IPS DF 4.7 (cell line): ENCODE measurements around the gene ARHGAP26.

Experiments
- DNase-seq: peaks from one replicate; pipeline ENCODE4 v3.0.0-alpha.2; 2013; ENCODE audit warnings: low spot score; ENCODE audit errors: extremely low read depth

Gene ARHGAP26

DNA sequence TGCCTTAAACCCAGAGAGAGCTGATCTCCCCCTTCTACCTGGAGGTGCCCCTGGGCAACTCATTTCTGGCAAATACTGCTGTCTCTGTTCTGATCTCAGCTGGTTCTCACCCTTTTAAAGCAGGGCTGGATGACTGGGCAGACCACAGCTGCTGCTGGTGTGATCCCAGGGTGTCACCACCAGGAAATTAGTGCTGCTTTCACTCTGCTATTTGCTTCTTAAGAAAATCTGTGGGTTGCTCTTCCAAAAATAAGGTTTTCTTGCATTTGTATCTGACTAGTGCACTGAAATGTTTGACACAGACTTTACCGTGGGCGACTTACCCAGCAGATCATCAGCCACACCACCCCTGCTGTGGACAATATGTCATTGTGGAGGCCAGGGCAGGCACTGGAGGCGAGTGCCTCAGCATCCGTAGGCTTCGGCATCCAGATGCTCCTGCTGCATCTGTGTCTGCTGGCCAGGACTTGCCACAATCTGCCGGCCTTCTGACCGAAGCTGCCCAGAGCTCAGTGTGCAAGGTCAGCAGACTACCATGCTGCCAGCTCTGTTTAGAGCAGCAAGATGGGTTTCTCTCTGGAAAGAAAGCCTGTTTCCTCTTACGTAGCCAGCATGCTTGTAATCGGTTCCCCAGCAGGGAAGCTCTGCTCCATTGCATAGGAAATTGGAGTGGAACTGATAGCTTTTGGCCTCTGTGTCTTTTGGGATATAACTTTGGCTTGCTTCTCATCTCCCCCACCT, 13.6 kb downstream of the ARHGAP26 start:
- no peak for DNase-seq

DNA sequence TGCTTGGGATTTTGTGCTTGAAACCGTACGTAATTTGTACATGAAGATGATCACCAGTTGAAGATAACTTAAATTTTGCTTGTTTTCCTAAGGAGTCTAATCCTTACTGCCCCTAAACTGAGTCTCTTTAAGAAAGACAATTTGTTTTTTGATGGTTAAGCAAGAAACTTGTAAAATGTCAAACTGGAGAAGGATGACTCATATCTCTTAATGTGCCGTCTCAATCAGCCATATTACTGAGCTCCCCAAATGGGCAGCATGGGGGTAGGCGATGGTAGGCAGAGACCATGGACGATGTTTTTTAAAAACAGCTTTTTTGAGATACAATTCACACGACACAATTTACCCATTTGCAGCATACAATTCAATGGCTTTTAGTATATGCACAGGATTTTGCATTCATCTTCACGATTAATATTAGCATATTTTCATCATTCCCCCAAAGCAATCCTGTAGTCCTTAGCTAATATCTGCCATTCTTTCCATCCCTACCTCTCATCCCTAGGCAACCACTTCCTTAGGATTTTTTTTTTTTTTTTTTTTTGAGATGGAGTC, 14.3 kb downstream of the ARHGAP26 start:
- no peak for DNase-seq

DNA sequence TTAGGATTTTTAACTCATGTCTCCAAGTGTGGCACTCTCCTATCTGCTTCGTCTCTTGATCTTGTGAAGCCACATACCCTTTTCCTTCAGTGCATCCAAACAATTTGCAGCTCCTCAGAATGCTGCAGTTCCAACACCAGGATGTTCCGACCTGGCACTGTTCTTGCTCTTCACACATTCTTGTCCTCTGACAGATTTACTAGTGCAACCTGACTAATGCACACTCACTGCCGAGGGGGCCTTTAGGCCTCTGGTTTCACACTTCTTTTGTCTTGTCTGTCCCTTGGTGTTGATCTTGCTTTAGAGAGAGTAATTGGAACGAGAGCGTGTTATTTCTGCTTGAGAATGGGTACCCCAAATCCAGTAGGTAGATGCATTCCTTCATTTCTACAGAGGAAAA, 15.0 kb downstream of the ARHGAP26 start:
- no peak for DNase-seq

DNA sequence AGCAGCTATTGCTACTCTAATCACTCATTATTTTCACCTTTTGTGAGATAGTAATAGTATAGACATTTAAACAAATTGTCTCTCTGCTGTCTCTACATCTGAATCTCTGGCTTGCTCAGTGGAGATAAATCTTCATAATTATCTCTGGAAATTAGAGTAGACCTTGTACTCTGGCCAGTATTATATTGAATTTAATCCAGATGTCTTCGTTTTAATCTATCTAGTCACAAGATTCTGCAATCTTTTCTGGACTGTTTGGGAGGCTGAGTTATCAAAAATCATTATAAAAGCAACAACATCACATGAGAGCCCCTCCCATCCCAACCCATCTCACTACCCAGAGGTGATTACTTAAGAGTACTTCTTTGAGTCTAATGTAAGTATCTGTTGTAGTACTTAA, 19.0 kb downstream of the ARHGAP26 start:
- no peak for DNase-seq

DNA sequence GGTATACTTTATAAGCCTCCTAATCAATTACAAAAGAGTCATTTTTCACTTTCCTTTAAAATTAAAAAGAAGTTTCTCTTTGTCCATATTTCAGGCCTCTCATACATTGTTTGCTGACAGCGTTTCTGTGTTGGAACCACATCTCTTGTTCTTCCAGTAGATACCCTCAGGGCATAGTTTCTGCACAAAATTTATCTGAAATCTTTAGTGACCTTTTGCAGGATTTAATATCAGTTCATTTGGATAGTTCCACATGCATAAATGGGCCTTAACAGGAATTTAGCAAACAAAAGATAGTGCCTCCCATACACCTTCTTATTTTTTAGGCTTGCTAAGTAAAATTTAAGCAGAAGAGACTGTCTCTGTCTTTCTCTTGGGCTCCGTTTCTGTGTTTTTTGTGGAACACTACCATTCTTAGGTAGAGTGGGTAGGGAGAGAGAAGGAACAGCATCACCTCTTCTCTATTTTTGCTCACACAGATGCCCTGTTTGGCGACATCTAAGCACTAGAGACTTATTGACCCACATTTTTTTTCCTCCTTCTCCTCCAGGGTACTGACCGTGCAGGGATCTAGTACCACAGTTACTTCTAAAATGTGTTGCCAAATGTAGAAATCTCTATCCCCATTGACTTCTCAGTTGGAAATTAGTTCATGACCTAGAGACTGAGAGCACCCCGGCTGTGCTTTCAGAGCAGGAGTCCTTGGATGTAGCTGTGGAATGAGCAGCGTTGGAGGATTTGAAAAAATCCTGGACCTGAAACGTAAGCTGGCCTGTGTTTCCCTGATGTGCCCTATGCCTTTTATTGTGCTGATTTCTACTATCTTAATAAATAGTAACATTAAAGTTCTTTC, 22.1 kb downstream of the ARHGAP26 start:
- DNase-seq: no peak

DNA sequence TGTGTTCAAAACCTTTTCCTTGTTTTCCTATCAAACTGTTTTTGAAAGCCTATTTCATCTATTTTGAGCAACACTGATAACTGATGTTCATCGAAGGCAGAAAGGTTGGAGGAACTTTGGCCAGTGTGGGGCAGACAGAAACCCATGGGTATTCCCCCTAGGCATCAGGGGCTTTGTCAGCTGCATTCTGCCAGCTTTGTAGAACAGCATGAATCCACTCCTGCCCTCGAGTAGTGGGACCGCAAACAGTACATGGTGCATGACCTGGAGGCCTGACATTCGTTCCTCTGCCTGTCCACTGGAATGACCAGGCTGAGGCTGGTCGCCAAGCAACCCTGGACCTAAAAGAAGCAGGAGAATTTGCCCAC, 22.7 kb downstream of the ARHGAP26 start:
- DNase-seq: no peak

DNA sequence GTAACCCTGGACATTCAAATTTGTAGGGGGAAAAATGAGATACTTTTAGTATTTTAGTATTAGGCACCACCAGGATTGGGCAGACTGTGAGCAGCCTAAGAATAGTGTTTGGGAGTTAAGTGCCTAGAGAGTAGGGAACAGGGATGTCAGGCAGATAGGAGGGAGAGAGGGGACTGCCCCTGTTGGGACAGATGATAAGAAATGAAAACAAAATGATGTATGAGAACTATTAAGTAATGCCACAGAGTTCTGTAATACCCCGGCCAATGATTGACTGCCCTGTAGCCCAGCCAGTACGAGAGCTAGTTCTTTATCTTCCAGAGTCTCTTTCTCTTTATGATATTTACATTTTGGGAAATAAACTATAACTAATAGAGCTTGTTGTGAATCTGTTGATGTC, 24.4 kb downstream of the ARHGAP26 start:
- DNase-seq: no peak

DNA sequence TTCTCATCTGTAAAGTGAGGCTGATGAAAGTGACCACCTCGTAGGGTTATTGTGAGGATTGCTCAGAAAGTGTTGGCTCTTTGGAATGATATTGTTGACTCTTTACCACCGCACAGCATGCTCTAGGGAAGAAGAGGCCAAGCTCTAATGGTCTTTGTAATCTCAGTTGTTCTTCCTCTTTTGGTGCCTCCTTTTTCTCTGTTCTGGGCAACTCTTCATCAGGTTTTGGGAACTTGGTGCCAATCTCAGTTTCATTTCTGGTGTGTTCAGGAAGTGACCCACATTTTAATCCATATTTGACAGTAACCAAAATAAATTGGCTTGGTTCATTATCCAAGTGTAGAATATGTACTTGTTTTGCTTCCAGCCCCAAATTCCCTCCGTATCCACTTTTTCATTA, 25.1 kb downstream of the ARHGAP26 start:
- DNase-seq: no peak

DNA sequence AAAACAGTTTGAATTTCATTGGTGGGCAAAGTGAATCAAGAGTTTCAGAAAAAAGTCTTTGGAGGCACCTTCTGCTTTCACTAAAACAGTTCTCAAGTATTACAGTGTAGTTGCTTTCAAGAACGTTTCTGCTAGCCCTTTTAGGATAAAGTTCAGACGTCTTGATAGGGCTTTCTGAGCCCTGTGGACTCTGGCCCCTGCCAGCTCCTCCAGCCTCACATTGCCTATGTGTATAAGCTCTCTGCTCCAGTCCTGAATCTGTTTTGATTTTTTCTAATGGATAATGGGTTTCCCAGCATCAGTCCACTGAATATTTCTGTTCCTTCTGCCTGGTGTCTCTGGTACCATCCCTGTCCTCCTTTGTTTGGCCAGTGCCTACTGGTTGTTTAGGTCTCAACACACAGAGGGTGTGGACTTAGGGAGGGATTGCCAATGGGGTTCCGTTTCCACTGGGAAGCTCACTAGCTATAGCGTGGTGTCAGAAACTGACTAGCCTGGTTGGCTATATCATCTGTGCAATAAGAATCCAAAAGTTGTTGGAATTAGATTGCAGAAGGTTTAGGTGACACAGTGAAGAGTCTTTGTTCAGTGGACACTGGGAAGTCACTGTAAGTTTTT, 26.4 kb downstream of the ARHGAP26 start:
- DNase-seq: no peak

DNA sequence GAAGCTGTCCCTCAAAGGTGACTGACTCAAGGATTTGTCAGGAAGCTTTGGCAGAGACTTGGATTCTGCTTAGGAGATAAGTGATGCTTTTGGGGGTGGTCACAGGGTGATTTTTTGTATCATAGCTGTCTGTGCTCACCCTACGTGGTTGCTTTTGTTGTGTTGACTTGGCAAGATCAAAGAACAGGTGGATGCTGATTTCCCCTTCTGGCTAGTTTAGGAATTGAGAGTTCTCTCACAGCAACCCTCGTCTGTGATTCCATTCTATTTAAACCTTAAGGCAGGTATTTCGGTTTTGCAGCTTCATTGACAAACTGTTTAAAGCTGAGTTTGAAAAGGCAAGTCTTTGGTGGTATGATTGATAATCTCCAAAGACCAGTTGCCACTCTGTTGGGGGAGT, 27.2 kb downstream of the ARHGAP26 start:
- DNase-seq: no peak

DNA sequence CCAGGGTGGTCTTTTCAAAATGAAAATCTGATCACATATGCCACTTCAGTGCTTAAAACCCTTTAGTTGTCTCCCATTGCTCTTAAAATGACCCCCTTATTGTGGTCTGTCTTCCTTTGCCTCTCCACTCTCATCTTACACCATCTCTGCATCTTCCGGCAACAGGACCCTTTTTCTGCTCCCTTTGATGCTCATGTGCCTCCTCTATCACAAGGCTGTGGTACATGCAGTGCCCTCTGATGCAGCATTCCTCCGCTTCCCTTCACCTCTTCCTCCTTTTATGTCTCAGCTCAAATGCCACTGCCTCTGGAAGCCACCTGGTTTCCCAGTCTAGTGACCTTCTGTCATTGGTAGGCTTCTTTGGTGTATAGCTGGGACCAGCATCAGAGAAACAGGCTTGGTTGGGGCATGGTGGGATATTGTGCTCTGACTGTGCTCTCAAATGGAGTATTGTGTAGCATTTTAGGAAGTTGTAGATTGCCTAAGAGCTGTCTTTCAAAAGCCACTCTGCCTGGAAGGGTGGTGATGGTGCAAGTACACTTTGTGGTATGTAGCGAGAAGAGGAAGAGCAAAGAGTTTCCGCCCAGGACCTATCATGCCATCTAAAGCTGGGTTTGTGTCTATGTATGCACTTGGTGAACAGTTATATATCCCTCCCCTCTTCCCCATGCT, 28.1 kb downstream of the ARHGAP26 start:
- no peak for DNase-seq

DNA sequence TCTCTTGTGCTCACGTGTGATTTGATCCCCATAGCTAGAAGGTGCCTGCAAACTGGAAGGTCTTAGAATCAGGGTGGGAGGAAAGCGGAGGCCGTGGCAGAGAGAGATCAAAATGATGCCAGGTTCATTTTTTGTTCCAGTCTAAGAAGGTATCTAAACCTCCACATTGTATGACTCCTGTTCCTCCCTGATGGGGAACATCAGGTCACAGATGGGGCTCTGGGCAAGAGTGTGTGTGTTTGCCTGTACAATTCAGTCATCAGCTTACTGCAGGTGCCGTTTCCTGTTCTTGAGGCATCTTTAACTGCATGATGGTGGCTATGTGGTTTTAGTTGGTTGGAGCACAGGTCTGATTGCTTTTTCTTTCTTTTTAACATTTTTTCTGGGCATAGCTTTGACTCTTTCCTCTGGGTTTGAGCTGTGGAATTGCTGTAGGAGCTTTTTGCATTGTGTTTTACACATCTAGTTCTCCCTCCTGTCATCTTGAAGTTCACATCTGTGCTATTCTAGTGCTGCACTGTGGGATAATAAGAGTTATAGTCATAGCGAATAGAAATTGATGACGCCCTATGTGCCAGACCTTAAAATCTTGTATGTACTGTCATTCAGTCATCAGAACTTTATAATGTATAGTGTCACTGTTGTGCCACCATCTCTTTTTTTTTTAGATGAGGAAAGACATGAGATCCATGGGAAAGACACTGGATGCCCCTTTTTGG, 30.8 kb downstream of the ARHGAP26 start:
- no peak for DNase-seq

DNA sequence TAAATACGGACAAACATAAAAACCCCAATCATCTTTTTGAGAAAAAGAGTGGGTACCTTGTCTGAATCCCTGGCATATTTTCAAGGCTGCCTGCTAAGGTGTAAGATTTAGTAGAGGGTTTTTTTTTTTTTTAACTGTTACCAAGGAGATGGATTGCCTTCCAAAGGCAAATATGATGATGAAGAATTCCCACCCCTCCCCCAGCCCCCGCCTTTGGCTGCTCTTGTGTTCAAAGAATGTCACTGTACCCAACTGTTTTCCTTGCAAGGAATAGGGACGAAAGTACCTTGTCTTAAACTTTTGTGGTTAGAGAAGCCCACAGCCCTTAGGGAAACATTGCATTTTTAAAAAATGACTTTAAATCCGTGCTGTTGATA, 31.3 kb downstream of the ARHGAP26 start:
- no peak for DNase-seq

DNA sequence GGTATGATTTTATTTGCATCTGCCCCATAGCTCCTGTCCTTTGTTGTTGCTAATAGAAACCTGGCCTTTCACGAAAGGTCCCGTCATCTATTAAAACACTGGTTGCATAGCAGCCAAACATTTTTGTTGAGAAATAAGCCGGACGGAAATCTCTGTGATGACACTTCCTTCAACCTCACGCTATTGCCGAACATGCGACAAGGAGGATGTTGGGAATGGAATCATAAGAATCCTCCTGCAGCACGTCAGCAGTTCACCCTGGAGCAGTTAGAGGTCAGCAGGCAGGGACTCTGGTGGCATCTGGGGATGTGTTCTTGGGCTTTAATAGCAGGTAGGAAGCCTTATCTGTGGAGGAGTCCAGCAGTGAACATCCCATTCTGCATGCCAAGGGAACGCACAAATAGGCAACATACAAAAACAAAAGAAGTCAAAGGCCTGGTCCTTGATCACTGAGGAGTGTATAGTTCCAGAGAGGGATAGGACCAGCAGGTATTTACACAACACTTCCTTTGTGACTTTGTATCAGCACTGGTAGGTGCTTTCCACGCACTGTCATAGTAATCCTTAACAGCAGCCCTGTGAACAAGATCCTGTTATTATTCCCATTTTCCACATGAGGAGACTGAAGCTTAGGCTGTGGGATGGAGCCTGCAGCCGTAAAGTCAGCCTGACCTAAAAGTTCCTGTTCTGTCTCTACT, 33.4 kb downstream of the ARHGAP26 start:
- no peak for DNase-seq

DNA sequence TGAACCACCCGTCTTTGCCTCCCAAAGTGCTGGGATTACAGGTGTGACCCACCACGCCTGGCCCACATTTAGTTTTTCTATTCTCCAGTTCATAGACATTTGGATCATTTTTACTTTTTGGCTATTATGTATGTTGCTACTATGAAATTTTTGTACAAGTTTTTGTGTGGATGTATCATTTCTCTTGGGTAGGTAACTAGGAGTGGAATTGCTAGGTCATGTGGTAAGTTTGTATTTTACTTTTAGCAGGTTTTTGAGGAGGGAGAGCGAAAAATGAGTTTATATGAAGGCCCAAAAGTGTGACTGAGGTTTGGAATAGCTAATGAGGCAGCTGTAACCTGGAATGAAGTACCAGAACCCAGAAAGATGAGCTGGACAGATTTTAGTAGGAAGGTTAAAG, 35.2 kb downstream of the ARHGAP26 start:
- DNase-seq: no peak

DNA sequence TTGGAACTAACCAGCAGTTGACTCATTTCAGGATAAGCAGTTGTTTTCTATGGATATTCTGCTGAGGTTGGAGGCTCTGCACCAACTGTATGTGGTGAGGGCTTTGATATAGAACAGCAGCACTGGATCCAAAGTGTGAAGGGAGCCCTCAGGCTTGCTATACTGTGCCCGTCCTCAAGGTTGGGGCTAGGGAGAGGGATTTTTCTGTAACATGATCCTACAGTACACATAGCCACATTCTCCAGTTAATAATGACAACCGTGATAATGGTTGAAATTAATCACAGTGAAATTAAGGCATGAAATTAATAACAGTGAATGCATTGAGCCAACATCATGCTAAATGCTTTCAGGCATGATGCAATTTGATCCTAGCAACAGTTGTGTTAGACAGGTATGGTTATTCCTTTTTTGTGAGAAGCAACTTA, 36.7 kb downstream of the ARHGAP26 start:
- no peak for DNase-seq

DNA sequence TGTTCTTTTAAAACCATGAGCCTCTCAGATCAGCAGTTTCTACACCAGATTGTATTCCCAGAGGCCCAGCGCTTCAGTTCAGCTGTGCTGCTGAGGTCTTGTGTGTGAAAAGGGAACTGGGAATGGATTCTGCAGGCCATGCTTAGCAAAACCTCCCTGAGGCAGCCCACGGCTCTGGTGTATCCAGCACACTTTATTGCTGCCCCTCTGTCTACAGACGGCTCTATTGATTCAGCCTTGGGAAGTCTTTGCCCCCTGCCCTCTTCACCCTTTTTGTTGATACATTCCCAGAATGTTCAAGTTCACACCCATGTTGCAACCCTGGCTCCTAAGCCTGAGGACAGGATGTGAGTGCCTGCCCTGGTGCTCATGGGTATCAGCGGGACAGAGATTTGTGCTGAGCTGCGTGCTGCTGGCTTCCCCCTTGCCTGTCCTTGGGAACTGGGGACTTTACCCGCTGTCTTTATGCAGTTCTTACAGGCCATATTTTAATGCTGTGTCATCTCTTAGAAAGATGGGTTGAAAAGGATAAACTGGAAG, 37.3 kb downstream of the ARHGAP26 start:
- no peak for DNase-seq

DNA sequence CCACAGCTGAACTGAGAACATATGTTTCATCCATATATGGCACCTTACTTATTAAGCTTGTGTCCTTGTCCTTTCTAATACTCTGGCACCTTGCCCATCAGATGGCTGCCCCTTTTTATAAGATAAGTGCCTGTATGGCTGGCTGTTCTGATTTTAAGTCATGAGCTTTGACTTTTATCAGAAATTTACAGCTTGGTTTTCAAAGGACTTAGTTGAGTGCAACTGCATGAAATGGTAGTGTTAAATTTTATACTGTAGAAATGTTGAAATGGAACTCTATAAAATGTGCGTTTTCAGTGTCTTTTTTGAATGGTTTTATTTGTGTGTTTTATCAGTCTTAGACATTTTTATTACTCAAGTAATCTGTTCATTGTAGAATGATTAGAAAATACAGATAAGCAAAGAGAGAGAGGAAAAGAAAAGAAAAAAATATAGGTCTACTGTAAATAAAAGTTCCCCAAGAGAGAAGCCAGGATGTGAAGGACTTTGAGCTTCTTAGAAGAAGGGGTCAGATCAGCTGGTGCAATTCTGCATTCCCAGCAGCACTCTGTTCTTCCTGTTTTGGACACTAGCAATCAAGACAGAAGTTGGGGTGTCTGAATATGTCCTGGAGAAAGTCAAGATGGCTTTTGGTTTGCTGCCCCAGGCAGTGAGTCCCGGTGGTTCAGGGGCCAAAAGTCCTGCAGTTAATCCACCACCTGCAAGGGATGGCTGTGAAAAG, 38.9 kb downstream of the ARHGAP26 start:
- no peak for DNase-seq

DNA sequence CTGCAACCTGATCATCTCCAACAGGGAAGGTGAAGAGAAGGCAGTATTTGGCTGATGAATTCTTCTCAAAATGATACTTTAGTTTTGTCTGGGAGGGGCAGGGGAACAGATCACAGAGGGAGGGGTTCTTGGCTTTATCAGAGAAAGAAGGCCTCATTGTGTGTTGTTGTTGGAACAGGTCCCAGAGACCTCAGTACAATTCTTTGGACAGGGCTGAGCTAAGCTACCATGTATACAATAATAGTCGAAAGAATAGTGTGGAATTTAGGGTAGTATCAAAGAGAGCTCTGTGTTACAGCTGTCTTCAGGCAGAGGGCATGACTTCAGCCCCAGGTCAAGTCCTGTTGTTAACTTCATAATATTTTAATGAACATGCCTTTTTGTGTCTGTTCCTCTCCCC, 39.9 kb downstream of the ARHGAP26 start:
- no peak for DNase-seq
